ENCODE results near the gene GMCL2.

GRCh38 chr5:178202541-178202940 lies 15.4 kb upstream of the GMCL2 start:
- TF ChIP-seq CTCF (IDR thresholded peaks at IDR 0.05) = no peak
- TF ChIP-seq POLR2A (IDR thresholded peaks at IDR 0.05) = no peak

Measured in right lobe of liver (tissue), 4 donors.